ENCODE measurements around the gene DNAJA1. TPM values are rescaled to one million over a fixed set of nuclear protein-coding genes. Genes with fewer than 3 reads are reported as not detected.

The DNAJA1 gene
- total RNA-seq, 4 donors from 2014 or later, result 75.6 to 111 (median 96.5) TPM

GRCh38 chr9:33040792-33041431, 15.8 kb downstream of the DNAJA1 start:
- no peaks in the 10 kb centered on the region for H3K27me3 ChIP-seq
- H3K4me3 ChIP-seq, result no peak overlapping the region
- H3K9me3 ChIP-seq, result no peaks in the 10 kb centered on the region
- peaks cover 0 to 23% (median 6%) of the 10 kb centered on the region in 3 donors for H3K4me1 ChIP-seq
- 85 to 93% methylated on average over 5 to 9 of the region's 9 CpGs for WGBS, 2 donors (ENCODE audit: low coverage in 1 of 2)
- no peak overlapping the region for H3K27ac ChIP-seq
- no peak for ATAC-seq
- peaks cover 13 to 61% of the 10 kb centered on the region in 2 donors for H3K36me3 ChIP-seq
- TF ChIP-seq EP300 (IDR thresholded peaks at IDR 0.05), result no peak
- TF ChIP-seq POLR2AphosphoS5 (IDR thresholded peaks at IDR 0.05), result no peak
- TF ChIP-seq CTCF (IDR thresholded peaks at IDR 0.05), result no peak
- no peak for TF ChIP-seq POLR2A (IDR thresholded peaks at IDR 0.05)

GRCh38 chr9:33041432-33042188, 16.5 kb downstream of the DNAJA1 start:
- peaks cover 10 to 61% of the 10 kb centered on the region in 2 donors for H3K36me3 ChIP-seq
- peaks cover 0 to 23% (median 6%) of the 10 kb centered on the region in 3 donors for H3K4me1 ChIP-seq
- peak; percentile 29 for TF ChIP-seq POLR2AphosphoS5 (IDR thresholded peaks at IDR 0.05)
- no peak for TF ChIP-seq EP300 (IDR thresholded peaks at IDR 0.05)
- no peak for TF ChIP-seq POLR2A (IDR thresholded peaks at IDR 0.05)
- no peak for TF ChIP-seq CTCF (IDR thresholded peaks at IDR 0.05)
- H3K27ac ChIP-seq, result no peak overlapping the region
- H3K9me3 ChIP-seq, result no peaks in the 10 kb centered on the region
- WGBS, 2 donors (ENCODE audit: low coverage in 1 of 2), result 73 to 80% methylated on average over 5 to 10 of the region's 10 CpGs
- no peak for ATAC-seq
- no peak overlapping the region for H3K4me3 ChIP-seq
- H3K27me3 ChIP-seq, result no peaks in the 10 kb centered on the region

- peak overlapping the region in 1 of 4 donors; percentile 55 for H3K27ac ChIP-seq
- TF ChIP-seq EP300 (IDR thresholded peaks at IDR 0.05), result no peak
- TF ChIP-seq CTCF (IDR thresholded peaks at IDR 0.05), result no peak
- TF ChIP-seq POLR2A (IDR thresholded peaks at IDR 0.05), result no peak
- TF ChIP-seq POLR2AphosphoS5 (IDR thresholded peaks at IDR 0.05), result no peak
- no peaks in the 10 kb centered on the region for H3K9me3 ChIP-seq
- H3K27me3 ChIP-seq, result no peaks in the 10 kb centered on the region
- H3K4me1 ChIP-seq, result peaks cover 0 to 23% (median 6%) of the 10 kb centered on the region in 3 donors
- H3K36me3 ChIP-seq, result peaks cover 9 to 61% of the 10 kb centered on the region in 2 donors
- ATAC-seq, result no peak
- no peak overlapping the region for H3K4me3 ChIP-seq
- 60 to 72% methylated on average over 8 of the region's 8 CpGs for WGBS, 2 donors (ENCODE audit: low coverage in 1 of 2)
Observed at GRCh38 chr9:33042473-33042872, 17.4 kb downstream of the DNAJA1 start.

- peak overlapping the region; percentile 74 to 99 (median 94) for H3K27ac ChIP-seq
- H3K4me1 ChIP-seq, result peaks cover 0 to 23% (median 6%) of the 10 kb centered on the region in 3 donors
- TF ChIP-seq CTCF (IDR thresholded peaks at IDR 0.05) (no peak), POLR2AphosphoS5 (IDR thresholded peaks at IDR 0.05) (no peak), EP300 (IDR thresholded peaks at IDR 0.05) (no peak), POLR2A (IDR thresholded peaks at IDR 0.05) (no peak)
- WGBS, 2 donors (ENCODE audit: low coverage in 1 of 2), result 5 to 21% methylated on average over 4 to 8 of the region's 8 CpGs
- peaks cover 5 to 61% of the 10 kb centered on the region in 2 donors for H3K36me3 ChIP-seq
- no peaks in the 10 kb centered on the region for H3K9me3 ChIP-seq
- H3K4me3 ChIP-seq, result peak overlapping the region; percentile 52 to 58
- H3K27me3 ChIP-seq, result no peaks in the 10 kb centered on the region
- ATAC-seq, result no peak
Observed at GRCh38 chr9:33043671-33044070, 18.6 kb downstream of the DNAJA1 start.
